ENCODE measurements around the gene MAP3K5. TPM values are rescaled to one million over a fixed set of nuclear protein-coding genes. Genes with fewer than 3 reads are reported as not detected.
"Not testable (repeated sequence)": the region's sequence is repeated elsewhere in the genome, so short reads cannot be mapped to it uniquely, and the experiment has no call there.

MAP3K5 gene, protein sequence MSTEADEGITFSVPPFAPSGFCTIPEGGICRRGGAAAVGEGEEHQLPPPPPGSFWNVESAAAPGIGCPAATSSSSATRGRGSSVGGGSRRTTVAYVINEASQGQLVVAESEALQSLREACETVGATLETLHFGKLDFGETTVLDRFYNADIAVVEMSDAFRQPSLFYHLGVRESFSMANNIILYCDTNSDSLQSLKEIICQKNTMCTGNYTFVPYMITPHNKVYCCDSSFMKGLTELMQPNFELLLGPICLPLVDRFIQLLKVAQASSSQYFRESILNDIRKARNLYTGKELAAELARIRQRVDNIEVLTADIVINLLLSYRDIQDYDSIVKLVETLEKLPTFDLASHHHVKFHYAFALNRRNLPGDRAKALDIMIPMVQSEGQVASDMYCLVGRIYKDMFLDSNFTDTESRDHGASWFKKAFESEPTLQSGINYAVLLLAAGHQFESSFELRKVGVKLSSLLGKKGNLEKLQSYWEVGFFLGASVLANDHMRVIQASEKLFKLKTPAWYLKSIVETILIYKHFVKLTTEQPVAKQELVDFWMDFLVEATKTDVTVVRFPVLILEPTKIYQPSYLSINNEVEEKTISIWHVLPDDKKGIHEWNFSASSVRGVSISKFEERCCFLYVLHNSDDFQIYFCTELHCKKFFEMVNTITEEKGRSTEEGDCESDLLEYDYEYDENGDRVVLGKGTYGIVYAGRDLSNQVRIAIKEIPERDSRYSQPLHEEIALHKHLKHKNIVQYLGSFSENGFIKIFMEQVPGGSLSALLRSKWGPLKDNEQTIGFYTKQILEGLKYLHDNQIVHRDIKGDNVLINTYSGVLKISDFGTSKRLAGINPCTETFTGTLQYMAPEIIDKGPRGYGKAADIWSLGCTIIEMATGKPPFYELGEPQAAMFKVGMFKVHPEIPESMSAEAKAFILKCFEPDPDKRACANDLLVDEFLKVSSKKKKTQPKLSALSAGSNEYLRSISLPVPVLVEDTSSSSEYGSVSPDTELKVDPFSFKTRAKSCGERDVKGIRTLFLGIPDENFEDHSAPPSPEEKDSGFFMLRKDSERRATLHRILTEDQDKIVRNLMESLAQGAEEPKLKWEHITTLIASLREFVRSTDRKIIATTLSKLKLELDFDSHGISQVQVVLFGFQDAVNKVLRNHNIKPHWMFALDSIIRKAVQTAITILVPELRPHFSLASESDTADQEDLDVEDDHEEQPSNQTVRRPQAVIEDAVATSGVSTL (N-terminal part only)
- polyA plus RNA-seq (ENCODE audit: insufficient read length in 4 of 4) = 1 to 10 TPM; 2.9 to 8.2 (median 7.1) TPM

DNA sequence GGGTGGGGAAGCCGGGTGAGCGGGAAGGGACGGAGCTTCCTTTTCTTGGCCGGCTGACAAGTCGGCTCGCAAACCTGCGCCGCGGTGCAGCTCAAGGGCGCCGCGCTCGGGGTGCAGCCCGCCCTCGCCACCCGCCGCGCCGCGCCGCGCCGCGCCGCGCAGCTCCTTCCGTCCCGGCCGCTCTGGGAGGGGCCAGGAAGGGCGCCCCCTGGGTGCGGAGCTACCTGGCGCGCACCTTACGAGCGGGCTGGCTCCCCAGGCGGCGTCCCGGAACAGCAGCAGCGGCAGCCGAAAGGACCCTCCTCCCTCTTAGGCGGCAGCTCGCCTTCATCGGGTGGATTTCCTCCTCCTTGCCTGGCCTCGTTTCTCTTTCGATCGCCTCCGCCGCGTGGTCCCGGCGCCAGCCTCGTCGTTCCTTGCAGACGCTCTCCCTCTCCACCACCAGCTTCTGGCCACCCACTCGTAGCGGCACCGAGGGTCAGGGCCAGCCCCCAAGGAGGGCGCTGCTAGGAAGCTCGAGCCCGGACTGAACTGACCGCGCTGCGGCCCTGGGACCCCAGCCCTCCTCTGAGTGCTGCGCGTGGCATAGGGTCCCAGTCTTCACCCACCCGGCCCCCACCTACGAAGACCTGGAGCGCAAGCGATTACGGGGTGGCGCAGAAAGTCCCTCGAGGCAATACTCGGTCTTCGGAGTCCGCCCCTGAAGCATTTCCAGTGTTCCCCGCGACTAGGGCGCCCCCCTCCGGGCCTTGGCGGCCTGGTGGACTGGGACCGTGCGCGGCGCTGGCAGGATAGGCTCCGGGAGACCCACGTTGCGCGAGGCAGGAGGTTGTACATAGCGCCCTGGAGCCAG, at the start of gene MAP3K5:
Gene MAP3K5, minus strand, starts transcription at position 68 of the 853 bp plus-strand sequence. CDS start 320 bp downstream, outside the sequence.
- peak; percentile 68 to 78 (median 74) for DNase-seq (ENCODE audit: low read depth in 4 of 4, low spot score in 3 of 4)

DNA sequence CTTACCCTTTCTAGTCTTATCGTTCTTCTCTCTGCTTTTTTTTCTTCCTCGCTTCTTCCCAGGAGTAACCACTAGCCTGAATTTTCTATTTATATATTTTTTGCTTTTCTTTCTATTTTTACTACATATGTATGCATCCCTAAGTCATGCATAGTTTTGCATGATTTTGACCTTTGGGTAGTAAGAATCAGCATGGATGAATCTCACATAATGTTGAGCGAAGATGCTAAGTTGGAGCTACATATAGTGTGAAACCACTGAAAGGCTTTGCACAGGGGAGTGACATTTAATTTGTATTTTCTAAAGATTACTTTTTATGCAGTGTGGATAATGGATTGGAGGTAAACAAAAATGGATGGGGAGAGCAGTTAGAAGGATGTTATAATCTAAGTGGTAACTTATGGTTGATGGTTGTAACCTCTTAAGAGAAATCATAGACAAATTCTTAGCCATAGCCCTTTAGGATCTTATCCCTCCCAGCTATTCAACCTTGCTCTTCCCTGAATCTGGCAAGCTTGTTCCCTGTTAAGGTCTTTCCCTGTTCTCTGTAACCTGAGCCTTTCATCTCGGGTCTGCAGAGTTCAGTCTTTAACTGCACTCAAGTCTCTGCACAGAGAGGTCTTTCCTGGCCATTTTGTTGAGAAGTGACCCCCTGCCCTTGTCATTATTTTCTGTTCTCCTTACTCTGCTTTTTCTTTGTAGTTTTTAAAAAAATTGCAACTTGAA, 48.2 kb upstream of the MAP3K5 start:
- no peak for DNase-seq (ENCODE audit: low read depth in 4 of 4, low spot score in 3 of 4)

DNA sequence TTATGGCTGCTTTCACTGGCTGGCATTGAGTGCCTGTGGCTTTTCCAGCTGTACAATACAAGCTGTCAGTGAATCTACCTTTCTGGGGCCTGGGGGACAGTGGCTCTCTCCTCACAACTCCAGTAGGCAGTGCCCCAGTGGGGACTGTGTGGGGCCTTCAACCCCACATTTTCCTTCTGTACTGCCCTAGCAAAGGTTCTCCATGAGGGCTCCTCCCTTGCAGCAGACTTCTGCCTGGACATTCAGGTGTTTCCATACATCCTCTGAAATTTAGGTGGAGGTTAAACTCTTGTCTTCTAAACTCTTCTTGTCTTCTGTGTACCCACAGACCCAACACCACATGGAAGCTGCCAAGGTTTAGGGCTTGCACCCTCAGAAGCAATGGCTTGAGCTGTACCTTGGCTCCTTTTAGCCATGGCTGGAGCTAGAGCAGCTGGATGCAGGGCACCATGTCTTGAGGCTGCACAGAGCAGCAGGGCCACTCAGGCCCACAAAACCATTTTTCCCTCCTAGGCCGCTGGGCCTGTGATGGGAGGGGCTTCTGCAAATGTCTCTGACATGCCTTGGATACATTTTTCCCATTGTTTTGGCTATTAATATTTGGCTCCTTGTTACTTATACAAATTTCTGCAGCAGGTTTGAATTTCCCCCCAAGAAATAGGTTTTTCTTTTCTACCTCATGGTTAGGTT, 39.7 kb upstream of the MAP3K5 start:
- no peak for DNase-seq (ENCODE audit: low read depth in 4 of 4, low spot score in 3 of 4)

DNA sequence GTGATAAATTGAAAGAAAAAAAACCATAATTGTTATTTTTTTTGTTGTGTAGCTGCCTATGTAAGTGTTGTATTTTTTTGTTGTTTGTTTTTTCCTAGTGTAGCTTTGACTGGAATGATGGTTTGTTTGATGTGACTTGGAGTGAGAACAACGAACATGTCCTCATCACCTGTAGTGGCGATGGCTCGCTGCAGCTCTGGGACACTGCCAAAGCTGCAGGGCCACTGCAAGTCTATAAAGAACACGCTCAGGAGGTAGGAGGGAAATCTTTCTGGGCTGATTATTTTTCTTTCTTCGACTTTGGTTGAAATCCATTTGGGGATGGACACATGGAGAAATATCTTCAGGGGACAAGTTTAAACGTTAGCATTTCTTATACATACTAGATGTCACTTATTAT, 33.9 kb upstream of the MAP3K5 start:
- no peak for DNase-seq (ENCODE audit: low read depth in 4 of 4, low spot score in 3 of 4)

DNA sequence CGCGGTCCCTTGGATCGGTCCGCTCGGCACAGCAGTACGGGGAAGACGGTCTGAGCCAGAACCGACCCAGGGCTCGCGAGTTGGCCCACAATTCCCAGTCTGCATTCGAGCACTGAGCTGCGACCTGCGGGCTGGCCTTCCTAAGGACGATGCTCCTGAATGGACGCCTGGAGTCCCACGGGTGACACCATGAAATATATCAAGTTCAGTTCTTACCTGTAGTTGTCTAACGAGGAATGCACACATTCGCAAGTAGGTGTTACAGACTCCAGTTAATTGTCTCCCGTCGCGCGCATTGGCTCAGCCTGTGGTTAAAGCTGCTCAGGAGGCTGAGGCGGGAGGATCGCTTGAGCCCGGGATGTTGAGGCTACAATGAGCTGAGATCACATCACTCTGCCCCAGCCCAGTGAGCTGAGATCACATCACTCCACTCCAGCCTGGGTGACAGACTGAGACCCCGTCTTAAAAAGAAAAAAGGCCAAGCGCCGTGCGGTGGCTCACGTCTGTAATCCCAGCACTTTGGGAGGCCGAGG, 30.9 kb upstream of the MAP3K5 start:
- no peak for DNase-seq (ENCODE audit: low read depth in 4 of 4, low spot score in 3 of 4)

DNA sequence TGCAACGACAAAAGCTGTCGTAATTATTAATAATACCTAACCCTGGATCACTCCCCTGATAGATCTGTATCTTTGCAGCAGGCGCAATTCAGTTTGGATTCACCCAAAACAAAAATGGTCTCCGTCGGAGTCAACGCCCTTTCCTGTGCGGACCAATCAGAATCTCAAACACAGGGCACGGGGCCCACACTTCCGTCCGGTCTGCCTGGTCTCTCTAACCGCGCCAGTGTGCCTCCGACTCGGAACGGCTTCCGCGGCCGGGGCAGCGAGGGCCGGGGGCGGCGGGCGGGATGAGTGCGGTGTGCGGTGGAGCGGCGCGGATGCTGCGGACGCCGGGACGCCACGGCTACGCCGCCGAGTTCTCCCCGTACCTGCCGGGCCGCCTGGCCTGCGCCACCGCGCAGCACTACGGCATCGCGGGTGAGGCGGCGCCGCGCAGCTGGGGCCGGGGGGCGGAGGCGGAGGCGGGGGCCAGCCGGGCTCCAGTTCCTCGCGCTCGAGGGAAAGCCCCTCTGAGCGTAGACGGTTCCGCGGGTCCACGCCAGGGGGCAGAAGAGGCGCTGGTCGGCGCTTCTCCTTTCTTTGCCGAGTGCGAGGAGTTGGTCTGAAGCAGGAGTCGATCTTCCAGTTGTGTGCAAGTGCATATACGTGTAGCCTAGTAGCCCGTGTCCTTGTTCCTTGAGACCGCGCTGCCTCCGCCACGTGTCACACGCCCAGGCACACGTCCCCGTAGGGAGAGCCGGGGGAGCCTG, 30.3 kb upstream of the MAP3K5 start, which contains the start of gene PEX7:
Gene PEX7, plus strand, starts transcription at position 217 of the 752 bp plus-strand sequence. Its CDS starts 74 bp downstream, at position 291.
- DNase-seq (ENCODE audit: low read depth in 4 of 4, low spot score in 3 of 4) = peak; percentile 75 to 90 (median 84)

DNA sequence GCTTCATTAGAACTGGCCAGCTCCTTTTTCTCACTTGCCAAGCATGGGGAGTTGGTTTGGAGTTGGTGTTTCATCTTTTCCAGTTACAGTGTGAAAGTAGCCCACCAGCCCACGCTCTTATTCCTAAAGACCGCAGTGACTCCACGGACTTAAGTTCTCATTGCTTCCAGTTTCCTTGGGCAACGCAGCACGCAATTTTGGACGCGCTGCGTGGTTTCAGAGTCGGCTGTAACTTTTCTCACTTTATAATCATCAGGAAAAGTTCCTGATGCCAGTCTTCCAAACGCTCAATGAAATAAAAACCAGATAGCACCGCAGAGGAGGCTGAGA, 29.7 kb upstream of the MAP3K5 start:
- DNase-seq (ENCODE audit: low read depth in 4 of 4, low spot score in 3 of 4) = peak in 1 of 4 donors; percentile 15

DNA sequence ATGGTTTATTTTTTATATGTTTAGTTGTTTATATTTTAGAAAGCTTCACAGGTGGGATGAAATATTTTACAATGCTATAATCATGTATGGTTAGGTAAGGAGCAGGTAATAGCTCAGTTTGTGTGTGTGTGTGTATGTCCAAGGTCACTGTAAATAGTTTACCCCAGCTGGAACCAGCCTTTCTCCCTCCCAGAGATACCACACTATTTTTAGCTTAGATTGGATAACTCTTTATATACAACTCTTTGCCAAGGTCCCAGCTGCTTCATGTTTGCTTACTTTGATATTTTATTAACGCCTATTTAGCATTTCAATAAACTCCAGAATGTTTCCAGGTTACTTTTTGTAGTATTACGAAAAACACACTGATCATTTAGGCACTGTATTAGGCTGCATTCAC, 28.3 kb upstream of the MAP3K5 start:
- no peak for DNase-seq (ENCODE audit: low read depth in 4 of 4, low spot score in 3 of 4)

DNA sequence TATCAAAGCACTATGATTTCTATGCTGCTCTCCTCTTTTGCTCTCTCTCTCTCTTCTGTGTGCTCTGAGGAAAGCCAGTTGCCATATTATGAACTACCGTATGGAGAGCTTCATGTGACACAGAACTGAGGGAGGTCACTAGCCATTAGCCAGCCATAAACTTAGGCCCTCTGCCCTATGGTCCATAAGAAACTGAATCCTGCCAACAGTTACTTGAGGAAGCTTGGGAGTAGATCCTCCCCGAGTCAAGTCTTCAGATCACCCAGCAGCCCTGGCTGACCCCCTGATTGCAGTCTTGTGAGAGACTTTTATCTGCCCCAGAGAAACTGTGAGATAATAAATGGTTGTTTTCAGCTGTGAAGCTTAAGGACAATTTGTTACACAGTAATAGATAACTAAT, 24.4 kb upstream of the MAP3K5 start:
- DNase-seq (ENCODE audit: low read depth in 4 of 4, low spot score in 3 of 4) = no peak

DNA sequence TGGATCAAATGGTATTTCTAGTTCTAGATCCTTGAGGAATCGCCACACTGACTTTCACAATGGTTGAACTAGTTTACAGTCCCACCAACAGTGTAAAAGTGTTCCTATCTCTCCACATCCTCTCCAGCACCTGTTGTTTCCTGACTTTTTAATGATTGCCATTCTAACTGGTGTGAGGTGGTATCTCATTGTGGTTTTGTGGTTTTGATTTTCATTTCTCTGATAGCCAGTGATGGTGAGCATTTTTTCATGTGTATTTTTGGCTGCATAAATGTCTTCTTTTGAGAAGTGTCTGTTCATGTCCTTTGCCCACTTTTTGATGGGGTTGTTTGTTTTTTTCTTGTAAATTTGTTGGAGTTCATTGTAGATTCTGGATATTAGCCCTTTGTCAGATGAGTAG, 23.3 kb upstream of the MAP3K5 start:
- DNase-seq (ENCODE audit: low read depth in 4 of 4, low spot score in 3 of 4) = not testable (repeated sequence)

DNA sequence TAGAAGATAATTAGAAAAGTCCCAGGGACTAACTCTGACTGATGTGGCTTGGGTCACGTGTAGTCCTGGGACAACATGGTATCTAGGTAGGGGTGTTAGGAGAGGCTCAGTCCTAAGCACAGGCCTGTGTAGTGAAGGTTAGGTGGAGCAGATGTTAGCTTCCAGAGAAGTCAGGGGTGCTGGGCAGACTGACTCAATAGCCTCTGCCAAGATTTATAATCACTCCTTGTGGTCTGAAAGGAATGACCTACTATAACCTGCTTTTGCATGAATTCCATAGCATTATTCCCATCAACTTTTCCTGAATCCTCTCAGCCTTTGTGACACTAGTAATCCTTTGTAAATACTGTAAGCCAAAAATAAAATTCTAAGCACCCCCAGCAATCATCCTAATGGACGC, 19.9 kb upstream of the MAP3K5 start:
- DNase-seq (ENCODE audit: low read depth in 4 of 4, low spot score in 3 of 4) = no peak

DNA sequence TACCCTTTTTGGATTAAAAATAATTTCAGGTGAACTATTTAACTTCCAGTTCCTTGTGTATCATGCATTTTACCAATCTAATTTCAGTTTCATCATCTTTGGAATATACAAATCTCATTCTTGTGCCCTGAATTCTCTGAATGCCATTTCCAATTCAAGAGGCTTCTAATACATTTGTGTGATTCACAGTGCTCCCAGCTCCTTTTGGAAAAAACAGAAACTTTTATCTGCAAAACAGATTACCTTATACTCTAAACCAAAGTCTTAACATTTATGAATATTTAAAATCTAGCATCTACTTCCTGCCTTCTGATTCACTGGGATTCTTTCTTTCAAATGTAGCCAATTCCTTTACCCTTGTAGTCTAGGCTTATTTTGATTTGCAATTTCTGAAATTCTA, 19.0 kb upstream of the MAP3K5 start:
- no peak for DNase-seq (ENCODE audit: low read depth in 4 of 4, low spot score in 3 of 4)

DNA sequence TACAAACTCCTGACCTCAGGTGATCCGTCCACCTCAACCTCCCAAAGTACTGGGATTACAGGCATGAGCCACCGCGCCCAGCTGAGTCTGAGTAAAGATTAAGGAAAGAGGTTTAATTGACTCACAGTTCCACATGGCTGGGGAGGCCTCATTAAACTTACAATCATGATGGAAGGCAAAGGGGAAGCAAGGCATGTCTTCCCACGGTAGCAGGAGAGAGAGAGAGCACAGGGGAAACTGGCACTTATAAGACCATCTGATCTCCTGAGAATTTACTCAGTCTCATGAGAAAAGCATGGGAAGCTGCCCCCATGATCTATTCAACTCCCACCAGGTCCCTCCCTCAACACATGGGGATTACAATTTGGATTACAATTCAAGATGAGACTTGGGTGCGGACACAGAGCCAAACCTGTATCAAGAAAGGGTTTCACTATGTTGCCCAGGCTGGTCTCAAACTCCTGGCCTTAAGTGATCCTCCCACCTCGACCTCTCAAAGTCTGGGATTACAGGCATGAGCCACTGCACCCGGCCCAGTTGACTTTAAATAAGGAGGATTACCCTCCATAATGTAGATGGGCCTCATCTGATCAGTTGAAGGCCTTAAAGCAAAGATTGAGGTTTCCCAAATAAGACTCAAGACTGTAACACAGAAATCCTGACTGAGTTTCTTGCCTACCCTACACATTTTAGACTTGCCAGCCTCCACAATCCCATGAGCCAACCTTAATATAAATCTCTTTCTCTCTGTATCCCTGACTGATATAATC, 17.0 kb upstream of the MAP3K5 start:
- no peak for DNase-seq (ENCODE audit: low read depth in 4 of 4, low spot score in 3 of 4)

DNA sequence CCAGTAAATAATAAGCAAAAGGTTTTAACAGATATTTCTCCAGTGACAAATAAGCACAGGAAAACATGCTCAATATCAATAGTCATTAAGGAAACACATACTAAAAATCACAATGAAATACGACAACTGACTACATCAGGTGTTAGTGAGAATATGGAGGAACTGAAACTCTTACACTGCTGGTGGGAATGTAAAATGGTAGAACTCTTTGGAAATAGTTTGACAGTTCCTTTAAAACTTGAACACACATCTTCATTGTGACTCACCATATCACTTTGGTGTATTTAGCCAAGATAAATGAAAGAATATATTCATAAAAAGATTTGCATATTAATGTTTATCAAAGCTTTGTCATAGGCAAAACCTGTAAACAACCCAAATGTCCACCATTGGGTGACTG, 11.3 kb upstream of the MAP3K5 start:
- no peak for DNase-seq (ENCODE audit: low read depth in 4 of 4, low spot score in 3 of 4)

DNA sequence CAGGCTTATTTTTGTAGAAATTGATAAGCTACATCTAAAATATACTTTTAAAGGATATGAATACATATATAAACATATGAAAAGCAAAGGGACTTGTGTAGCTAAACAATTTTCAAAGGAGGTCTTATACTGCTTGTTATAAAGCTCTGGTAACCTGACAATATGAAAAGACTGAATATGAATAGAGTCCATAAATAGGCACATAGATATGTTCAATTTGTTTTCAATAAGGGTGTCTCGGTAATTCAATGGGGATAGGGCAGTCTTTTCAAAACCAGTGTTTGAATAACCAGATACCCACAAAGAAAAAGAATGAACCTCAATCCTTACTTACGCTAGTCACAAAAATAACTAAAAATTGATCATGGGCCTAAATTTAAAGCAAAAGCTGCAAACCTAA, 9.3 kb upstream of the MAP3K5 start:
- DNase-seq (ENCODE audit: low read depth in 4 of 4, low spot score in 3 of 4) = no peak

DNA sequence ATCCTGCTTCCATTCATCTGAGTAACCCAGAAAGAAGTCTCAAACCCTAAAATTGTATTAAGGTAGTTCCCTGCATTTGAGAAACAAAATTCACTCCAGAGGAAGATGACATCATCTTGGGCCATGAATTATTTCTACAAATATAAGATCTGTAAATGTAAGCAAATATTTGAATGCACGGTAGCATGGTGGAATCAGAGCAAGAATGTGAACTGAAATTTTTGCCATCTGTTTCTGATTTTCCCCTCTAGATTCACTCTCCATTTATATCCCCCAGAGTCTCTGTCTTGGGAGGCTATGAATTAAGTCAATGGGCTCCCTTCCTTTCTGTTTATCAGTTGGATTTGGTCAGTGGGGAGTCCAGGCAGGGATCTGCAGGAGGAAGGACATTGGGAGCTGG, 5.8 kb upstream of the MAP3K5 start:
- DNase-seq (ENCODE audit: low read depth in 4 of 4, low spot score in 3 of 4) = no peak

DNA sequence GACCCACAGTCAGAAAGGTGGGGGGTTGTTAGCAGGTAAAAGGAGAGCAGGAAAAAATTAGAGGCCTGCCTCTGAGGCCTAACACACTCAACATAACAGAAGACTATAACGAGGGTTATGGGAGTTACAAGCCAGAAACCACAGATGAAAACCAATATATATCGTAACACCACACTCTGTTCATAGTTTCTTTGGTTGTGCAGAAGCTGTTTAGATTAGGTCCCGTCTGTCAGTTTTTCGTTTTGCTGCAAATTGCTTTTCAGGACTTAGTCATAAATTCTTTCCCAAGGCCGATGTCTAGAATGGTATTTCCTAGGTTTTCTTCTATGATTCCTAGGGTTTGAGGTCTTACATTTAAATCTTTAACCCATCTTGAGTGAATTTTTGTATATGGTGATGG, 3.7 kb upstream of the MAP3K5 start:
- no peak for DNase-seq (ENCODE audit: low read depth in 4 of 4, low spot score in 3 of 4)
